ENCODE measurements around the gene LSG1. TPM values are rescaled to one million over a fixed set of nuclear protein-coding genes. Genes with fewer than 3 reads are reported as not detected.

Gene LSG1
- 25.6 and 35.5 TPM in 2 replicates for polyA plus RNA-seq
- 35.8 and 37.6 TPM in 2 replicates for polyA minus RNA-seq

GRCh38 chr3:194671900-194672808, at the start of gene LSG1:
Gene LSG1 (minus strand): TSS chr3:194672191. CDS start chr3:194672162, 29 bp downstream.
- Histone ChIP-seq H2AFZ (ENCODE audit: low read depth, low read length) (peak within 1 kb of the TSS; percentile 77), H3K27ac (ENCODE audit: low read length) (peak within 1 kb of the TSS; percentile 74), H3K9ac (ENCODE audit: low read length) (peak within 1 kb of the TSS; percentile 69), H3K4me2 (ENCODE audit: low read length) (peak within 1 kb of the TSS; percentile 75), H3F3A (ENCODE audit: insufficient read depth, low read length, poor library complexity, severe bottlenecking) (no peaks in the 10 kb centered on the region), H3K9me3 (ENCODE audit: low read length) (no peaks in the 10 kb centered on the region), H3K9me2 (ENCODE audit: insufficient read depth, low read length) (no peaks in the 10 kb centered on the region), H3K79me2 (replicated peaks; ENCODE audit: insufficient read depth, low read length) (peaks cover 16% of the 10 kb centered on the region), H3K4me3 (ENCODE audit: low read length) (peak within 1 kb of the TSS; percentile 72), H3K27me3 (ENCODE audit: insufficient read depth, low read depth, low read length) (peaks cover 6% of the 10 kb centered on the region), H3K36me3 (ENCODE audit: insufficient read depth, low read length) (no peaks in the 10 kb centered on the region), H4K20me1 (ENCODE audit: insufficient read depth) (no peaks in the 10 kb centered on the region)
- TF ChIP-seq EP300 (conservative IDR thresholded peaks at IDR 0.05; ENCODE audit: poor library complexity, severe bottlenecking) (peak; percentile 83), EZH2 (IDR thresholded peaks at IDR 0.05; ENCODE audit: borderline replicate concordance, insufficient read depth, low read length, poor library complexity, severe bottlenecking) (no peak), SMC3 (conservative IDR thresholded peaks at IDR 0.05; ENCODE audit: poor library complexity) (no peak), TAF1 (IDR thresholded peaks at IDR 0.05; ENCODE audit: low read depth) (peak; percentile 20), POLR2AphosphoS5 (IDR thresholded peaks at IDR 0.05) (peak; percentile 78), RAD21 (conservative IDR thresholded peaks at IDR 0.05) (no peak), MXI1 (conservative IDR thresholded peaks at IDR 0.05; ENCODE audit: poor library complexity, severe bottlenecking) (peak; percentile 99)
- TF ChIP-seq, protein P1, sequence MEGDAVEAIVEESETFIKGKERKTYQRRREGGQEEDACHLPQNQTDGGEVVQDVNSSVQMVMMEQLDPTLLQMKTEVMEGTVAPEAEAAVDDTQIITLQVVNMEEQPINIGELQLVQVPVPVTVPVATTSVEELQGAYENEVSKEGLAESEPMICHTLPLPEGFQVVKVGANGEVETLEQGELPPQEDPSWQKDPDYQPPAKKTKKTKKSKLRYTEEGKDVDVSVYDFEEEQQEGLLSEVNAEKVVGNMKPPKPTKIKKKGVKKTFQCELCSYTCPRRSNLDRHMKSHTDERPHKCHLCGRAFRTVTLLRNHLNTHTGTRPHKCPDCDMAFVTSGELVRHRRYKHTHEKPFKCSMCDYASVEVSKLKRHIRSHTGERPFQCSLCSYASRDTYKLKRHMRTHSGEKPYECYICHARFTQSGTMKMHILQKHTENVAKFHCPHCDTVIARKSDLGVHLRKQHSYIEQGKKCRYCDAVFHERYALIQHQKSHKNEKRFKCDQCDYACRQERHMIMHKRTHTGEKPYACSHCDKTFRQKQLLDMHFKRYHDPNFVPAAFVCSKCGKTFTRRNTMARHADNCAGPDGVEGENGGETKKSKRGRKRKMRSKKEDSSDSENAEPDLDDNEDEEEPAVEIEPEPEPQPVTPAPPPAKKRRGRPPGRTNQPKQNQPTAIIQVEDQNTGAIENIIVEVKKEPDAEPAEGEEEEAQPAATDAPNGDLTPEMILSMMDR (IDR thresholded peaks at IDR 0.05; ENCODE audit: poor library complexity, severe bottlenecking) = peak; percentile 31
- TF ChIP-seq, protein P2, sequence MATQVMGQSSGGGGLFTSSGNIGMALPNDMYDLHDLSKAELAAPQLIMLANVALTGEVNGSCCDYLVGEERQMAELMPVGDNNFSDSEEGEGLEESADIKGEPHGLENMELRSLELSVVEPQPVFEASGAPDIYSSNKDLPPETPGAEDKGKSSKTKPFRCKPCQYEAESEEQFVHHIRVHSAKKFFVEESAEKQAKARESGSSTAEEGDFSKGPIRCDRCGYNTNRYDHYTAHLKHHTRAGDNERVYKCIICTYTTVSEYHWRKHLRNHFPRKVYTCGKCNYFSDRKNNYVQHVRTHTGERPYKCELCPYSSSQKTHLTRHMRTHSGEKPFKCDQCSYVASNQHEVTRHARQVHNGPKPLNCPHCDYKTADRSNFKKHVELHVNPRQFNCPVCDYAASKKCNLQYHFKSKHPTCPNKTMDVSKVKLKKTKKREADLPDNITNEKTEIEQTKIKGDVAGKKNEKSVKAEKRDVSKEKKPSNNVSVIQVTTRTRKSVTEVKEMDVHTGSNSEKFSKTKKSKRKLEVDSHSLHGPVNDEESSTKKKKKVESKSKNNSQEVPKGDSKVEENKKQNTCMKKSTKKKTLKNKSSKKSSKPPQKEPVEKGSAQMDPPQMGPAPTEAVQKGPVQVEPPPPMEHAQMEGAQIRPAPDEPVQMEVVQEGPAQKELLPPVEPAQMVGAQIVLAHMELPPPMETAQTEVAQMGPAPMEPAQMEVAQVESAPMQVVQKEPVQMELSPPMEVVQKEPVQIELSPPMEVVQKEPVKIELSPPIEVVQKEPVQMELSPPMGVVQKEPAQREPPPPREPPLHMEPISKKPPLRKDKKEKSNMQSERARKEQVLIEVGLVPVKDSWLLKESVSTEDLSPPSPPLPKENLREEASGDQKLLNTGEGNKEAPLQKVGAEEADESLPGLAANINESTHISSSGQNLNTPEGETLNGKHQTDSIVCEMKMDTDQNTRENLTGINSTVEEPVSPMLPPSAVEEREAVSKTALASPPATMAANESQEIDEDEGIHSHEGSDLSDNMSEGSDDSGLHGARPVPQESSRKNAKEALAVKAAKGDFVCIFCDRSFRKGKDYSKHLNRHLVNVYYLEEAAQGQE (IDR thresholded peaks at IDR 0.05; ENCODE audit: borderline replicate concordance) = peak; percentile 38

DNA sequence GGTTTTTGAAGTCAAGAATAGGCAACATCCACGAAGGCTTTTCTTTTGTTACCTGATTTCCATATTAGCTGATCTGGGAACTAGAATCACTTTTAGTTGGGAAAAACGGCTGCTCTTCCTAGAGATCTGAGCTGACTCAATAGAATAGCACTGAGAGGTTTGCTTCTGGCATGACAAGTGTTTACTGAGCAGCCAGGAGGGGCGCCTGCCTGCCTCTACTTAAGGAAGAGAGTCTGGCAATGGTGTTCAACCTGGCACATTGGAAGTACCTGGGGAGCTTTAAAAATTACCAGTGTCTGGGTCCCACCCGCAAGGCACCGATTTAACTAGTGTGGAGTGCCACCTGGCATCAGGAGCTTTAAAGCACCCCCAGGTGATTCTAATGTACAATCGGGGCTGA, 48.1 kb upstream of the LSG1 start:
- Histone ChIP-seq H3K4me2 (ENCODE audit: low read length) (no peak overlapping the region), H3K27ac (ENCODE audit: low read length) (no peak overlapping the region), H3K36me3 (ENCODE audit: insufficient read depth, low read length) (no peaks in the 10 kb centered on the region), H3F3A (ENCODE audit: insufficient read depth, low read length, poor library complexity, severe bottlenecking) (no peaks in the 10 kb centered on the region), H3K9me3 (ENCODE audit: low read length) (no peaks in the 10 kb centered on the region), H4K20me1 (ENCODE audit: insufficient read depth) (no peaks in the 10 kb centered on the region), H3K9ac (ENCODE audit: low read length) (no peak overlapping the region), H3K4me3 (ENCODE audit: low read length) (no peak overlapping the region), H3K79me2 (replicated peaks; ENCODE audit: insufficient read depth, low read length) (no peaks in the 10 kb centered on the region), H3K9me2 (ENCODE audit: insufficient read depth, low read length) (no peaks in the 10 kb centered on the region), H3K27me3 (ENCODE audit: insufficient read depth, low read depth, low read length) (no peaks in the 10 kb centered on the region), H2AFZ (ENCODE audit: low read depth, low read length) (no peak overlapping the region)
- TF ChIP-seq SMC3 (conservative IDR thresholded peaks at IDR 0.05; ENCODE audit: poor library complexity) = no peak
- no peak for TF ChIP-seq TAF1 (IDR thresholded peaks at IDR 0.05; ENCODE audit: low read depth)
- no peak for TF ChIP-seq EZH2 (IDR thresholded peaks at IDR 0.05; ENCODE audit: borderline replicate concordance, insufficient read depth, low read length, poor library complexity, severe bottlenecking)
